Stimulated activated CD8-positive, alpha-beta memory T cell treated with anti-CD3 and anti-CD28 coated beads, Interleukin-15, amount 100 ng/mL, for 1 hour (primary cell): ENCODE results near the gene IL25.
"Not testable (repeated sequence)": the region's sequence is repeated elsewhere in the genome, so short reads cannot be mapped to it uniquely, and the experiment has no call there.

ENCODE experiments used
- DNase-seq: peaks from one replicate; pipeline ENCODE4 v3.0.0-alpha.2; 2020; ENCODE audit warnings: low read depth

Gene IL25

DNA sequence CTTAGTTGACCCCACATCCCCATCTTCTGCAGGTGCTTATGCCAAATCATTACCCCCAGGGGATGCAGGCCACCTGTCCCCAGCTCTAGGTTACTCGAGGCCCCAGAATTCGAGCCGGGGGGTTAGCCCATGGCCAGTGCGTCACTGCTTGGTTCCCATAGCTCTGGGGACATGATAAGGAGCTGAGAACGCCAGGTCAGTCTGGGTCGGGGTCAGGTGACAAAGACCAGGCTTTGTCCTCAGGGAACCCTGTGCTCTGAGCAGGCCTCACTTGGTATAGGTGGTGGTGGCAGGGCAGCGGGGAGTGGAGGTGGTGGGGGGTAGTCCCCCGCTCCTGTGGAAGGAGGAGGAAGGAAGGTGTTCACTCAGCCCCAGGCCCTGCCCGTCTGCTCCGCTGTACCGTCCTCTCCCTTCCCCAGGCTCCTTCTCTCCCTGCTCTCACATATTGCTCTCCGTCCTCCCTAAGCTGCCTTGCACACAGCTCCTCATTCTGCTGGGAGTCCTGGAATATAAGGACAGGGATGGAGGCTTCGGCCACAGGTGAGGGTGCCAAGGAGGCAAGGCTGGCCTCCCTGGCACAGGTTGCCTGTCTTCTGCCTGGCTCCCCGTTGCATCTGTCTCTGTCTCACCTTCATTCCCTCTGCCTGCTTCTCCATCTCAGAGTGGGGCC, 37.5 kb downstream of the IL25 start:
- no peak for DNase-seq

DNA sequence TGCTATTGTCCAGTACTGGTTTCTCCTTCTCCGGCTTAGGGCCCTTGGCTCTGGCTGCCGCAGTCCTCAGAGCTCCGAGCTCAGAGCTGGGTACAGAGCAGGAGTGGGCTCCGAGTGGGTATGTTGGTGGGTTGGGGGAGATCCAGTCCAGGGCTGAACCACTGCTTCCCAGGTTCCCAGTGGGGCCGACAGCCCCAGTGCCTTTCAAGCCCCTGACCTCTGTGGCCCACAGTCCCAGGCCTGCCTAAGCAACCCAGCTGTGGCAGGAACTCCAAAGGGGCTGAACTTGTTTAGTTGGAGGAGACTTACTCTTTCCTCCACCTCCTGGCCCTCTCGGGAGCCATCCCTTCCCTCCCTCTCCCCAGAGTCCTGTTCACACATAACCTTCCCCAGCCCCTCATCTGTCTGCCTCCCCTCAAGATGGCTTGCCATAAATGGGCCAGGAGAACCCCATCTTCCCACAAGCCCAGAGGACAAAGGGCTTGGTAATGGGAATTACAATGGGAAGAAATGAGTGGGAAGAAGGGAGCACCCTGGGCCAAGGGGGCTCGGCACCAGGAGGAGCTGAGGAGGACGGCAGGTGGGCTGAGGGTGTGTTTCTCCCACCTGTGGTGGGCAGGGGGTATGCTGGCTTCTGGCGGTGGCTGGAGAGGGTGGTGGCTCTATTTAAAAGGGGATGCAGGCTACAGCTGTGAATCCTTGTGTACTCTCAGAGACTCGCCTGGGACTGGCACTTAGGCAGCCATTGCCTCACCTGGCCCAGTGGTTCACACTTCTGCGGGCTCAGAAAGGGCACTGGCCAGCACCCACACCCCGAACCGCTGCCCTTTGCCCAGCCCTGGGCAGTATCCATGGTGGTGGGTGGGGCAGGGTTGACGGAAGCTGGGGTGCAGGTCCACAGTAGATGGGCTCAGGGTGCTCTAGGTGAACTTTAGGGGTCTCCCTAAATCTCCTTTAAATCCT, 39.2 kb downstream of the IL25 start:
- no peak for DNase-seq

- DNase-seq = no peak
Measured at GRCh38 chr14:23413681-23414080, 41.1 kb downstream of the IL25 start.

- DNase-seq = no peak
Measured at GRCh38 chr14:23414254-23414653, 41.6 kb downstream of the IL25 start.

- DNase-seq = no peak
Measured at GRCh38 chr14:23414906-23415820, 42.6 kb downstream of the IL25 start.

DNA sequence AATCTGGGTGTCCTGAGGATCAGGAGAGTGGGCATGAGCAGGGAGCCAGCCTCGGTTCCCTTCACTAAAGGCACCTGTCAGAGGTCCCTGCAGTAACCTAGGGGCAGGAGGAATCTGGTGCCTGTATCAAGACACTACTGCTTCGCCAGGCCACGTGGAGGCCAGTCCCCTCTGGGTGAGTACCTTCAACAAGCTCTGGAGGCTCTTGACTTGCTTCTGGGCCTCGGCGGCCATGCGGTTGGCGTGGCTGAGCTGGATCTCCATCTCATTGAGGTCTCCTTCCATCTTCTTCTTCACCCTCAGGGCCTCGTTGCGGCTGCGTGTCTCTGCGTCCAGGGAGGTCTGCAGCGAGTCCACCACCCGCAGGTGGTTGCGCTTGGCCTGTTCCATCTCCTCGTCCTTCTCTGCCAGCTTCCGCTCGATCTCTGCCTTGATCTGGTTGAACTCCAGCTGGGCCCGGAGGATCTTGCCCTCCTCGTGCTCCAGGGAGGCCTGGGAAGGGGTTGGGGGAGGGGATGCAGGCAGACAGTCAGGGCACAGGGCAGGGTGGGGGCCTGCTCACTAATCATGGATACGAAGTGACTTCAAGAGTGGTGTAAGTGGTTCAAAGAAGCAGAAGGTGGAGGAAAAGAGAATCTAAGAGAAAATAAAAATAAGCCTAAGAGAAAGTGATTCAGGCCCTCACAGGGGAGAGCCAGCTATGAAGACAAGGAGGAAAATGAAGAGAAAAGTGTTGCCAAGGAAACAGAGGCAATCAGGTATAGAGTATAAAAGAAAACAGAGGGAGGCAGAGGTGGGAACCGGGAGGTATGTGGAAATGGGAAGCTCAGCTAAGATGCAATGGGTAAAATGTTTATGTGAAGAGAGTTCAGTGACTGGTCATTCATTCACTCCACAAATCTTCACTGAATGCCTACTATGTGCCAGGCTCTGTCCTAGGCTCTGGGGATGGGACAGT, 43.5 kb downstream of the IL25 start:
- no peak for DNase-seq

DNA sequence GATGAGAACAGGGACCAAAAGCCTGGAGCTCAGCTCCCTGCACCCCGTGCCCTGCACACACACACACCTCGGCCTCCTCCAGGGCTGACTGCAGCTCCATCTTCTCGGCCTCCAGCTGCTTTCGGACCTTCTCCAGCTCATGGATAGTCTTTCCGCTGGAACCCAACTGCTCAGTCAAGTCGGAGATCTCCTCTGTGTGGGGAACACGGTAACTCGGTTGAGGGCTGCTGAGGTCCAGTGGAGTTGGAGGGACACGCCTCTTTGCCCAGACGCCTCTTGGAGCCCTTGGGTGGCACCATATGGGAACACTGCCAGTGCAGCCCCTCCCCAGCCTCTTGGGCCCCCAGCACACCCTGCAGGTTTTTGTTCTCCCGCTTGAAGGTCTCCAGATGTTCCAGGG, 44.2 kb downstream of the IL25 start:
- DNase-seq = no peak

GRCh38 chr14:23417269-23417668, 44.7 kb downstream of the IL25 start:
- not testable (repeated sequence) for DNase-seq

DNA sequence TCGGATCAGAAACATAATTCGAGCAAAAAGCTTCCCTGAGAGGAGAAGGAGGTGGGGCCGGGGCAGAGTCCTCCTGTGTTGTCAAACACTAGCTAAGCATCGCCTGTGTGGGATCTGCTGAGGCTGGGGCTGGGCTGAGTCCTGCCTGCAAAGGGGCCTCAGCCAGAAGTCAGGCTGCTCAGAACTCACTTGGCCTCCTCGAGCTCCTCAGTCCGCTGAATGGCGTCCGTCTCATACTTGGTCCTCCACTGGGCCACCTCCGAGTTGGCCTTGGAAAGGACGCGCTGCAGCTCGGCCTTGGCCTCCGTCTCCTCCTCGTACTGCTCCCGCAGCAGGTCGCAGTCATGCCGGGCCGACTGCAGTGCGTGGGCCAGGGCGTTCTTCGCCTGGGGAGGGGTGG, 45.4 kb downstream of the IL25 start:
- DNase-seq = no peak

GRCh38 chr14:23419646-23420045, 47.0 kb downstream of the IL25 start:
- DNase-seq = not testable (repeated sequence)

GRCh38 chr14:23421594-23421993, 49.0 kb downstream of the IL25 start:
- no peak for DNase-seq

- DNase-seq = no peak
Measured at GRCh38 chr14:23423657-23424056, 51.0 kb downstream of the IL25 start.

DNA sequence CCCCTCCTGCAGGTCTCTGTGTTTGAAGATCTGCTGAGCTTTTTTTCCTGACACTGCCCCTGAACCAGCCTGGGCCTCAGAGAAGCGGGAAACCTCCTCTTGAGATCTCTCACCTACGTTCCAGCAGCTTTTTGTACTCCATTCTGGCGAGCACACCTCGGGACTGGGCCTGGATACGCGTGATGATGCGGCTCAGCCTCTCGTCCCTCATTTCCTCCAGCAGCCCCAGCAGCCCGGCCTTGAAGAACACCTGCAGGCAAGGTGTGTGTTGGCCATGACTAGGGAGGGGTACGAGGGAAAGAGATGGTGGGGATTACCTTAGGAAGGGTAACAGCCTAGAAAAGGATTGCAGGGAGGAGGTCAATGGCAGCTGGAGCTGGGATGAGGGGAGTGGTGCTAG, 52.6 kb downstream of the IL25 start:
- DNase-seq = no peak

DNA sequence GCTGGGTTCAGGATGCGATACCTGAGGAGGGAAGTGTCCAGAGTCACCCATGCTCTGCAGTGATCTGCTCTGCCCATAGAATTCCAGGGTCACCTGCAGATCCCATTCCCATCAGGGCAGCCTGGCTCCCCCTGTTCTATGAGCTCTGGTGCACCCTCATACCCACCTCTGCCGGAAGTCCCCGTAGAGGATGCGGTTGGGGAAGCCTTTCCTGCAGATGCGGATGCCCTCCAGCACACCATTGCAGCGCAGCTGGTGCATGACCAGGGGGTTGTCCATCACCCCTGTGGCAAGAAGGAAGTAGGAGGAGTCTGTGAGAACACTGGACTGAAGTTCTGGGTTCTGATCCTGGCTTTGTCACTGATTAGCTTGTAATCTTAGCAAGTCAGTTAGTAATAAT, 53.2 kb downstream of the IL25 start:
- not testable (repeated sequence) for DNase-seq
